Nephron progenitor cell (in vitro differentiated cells): ENCODE data around the gene INTS15.

ENCODE experiments used
- DNase-seq: peaks from one replicate; pipeline ENCODE4 v3.0.0; 2021
- H3K27ac Mint-ChIP-seq: 2 replicates; pipeline ENCODE4 v1.8.0; 2021; ENCODE audit warnings: mild to moderate bottlenecking, moderate library complexity, mixed read lengths
- H3K27me3 Mint-ChIP-seq: 2 replicates; pipeline ENCODE4 v1.8.0; 2021; ENCODE audit warnings: mild to moderate bottlenecking, low read depth, mixed read lengths; ENCODE audit not compliant: poor library complexity
- H3K36me3 Mint-ChIP-seq: 2 replicates; pipeline ENCODE4 v1.8.0; 2021; ENCODE audit warnings: low read depth, mixed read lengths
- H3K4me1 Mint-ChIP-seq: 2 replicates; pipeline ENCODE4 v1.8.0; 2021; ENCODE audit warnings: mixed read lengths
- H3K4me3 Mint-ChIP-seq: 2 replicates; pipeline ENCODE4 v1.8.0; 2021; ENCODE audit warnings: mild to moderate bottlenecking, moderate library complexity, mixed read lengths
- H3K9me3 Mint-ChIP-seq: 2 replicates; pipeline ENCODE4 v1.8.0; 2021; ENCODE audit warnings: mild to moderate bottlenecking, moderate library complexity, mixed read lengths
- CTCF ChIP-seq: fragments of 200-600 bp; sonication (generic); IDR thresholded peaks from 2 replicates; pipeline ENCODE4 v1.5.0; 2021; ENCODE audit warnings: antibody characterized with exemption

Gene INTS15

GRCh38 chr7:6649241-6649961 lies 59.6 kb downstream of the INTS15 start:
- Mint-ChIP-seq H3K4me1 (peaks cover 14% of the 10 kb centered on the region), H3K4me3 (no peak overlapping the region), H3K9me3 (peaks cover 24% of the 10 kb centered on the region), H3K27me3 (no peaks in the 10 kb centered on the region), H3K27ac (no peak overlapping the region), H3K36me3 (peaks cover 41% of the 10 kb centered on the region)
- TF ChIP-seq CTCF: no peak
- no peak for DNase-seq

- peaks cover 14% of the 10 kb centered on the region for H3K4me1 Mint-ChIP-seq
- no peak for TF ChIP-seq CTCF
- H3K27ac Mint-ChIP-seq: no peak overlapping the region
- peaks cover 39% of the 10 kb centered on the region for H3K36me3 Mint-ChIP-seq
- no peak overlapping the region for H3K4me3 Mint-ChIP-seq
- peaks cover 28% of the 10 kb centered on the region for H3K9me3 Mint-ChIP-seq
- no peak for DNase-seq
- H3K27me3 Mint-ChIP-seq: no peaks in the 10 kb centered on the region
Observed at GRCh38 chr7:6650086-6650485, 60.3 kb downstream of the INTS15 start.

GRCh38 chr7:6650521-6651011 lies 60.7 kb downstream of the INTS15 start:
- Mint-ChIP-seq H3K36me3 (peaks cover 42% of the 10 kb centered on the region), H3K9me3 (peaks cover 33% of the 10 kb centered on the region), H3K27me3 (no peaks in the 10 kb centered on the region), H3K4me3 (no peak overlapping the region), H3K4me1 (peaks cover 14% of the 10 kb centered on the region), H3K27ac (no peak overlapping the region)
- no peak for TF ChIP-seq CTCF
- DNase-seq: no peak

- peaks cover 44% of the 10 kb centered on the region for H3K36me3 Mint-ChIP-seq
- no peak for TF ChIP-seq CTCF
- no peak overlapping the region for H3K27ac Mint-ChIP-seq
- no peak overlapping the region for H3K4me3 Mint-ChIP-seq
- no peak for DNase-seq
- peaks cover 34% of the 10 kb centered on the region for H3K9me3 Mint-ChIP-seq
- H3K4me1 Mint-ChIP-seq: peaks cover 3% of the 10 kb centered on the region
- H3K27me3 Mint-ChIP-seq: no peaks in the 10 kb centered on the region
Observed at GRCh38 chr7:6651851-6652445, 62.1 kb downstream of the INTS15 start.

GRCh38 chr7:6652446-6653011 lies 62.7 kb downstream of the INTS15 start:
- H3K36me3 Mint-ChIP-seq: peaks cover 40% of the 10 kb centered on the region
- H3K9me3 Mint-ChIP-seq: peaks cover 34% of the 10 kb centered on the region
- no peak for TF ChIP-seq CTCF
- no peaks in the 10 kb centered on the region for H3K27me3 Mint-ChIP-seq
- DNase-seq: no peak
- no peaks in the 10 kb centered on the region for H3K4me1 Mint-ChIP-seq
- H3K4me3 Mint-ChIP-seq: no peak overlapping the region
- H3K27ac Mint-ChIP-seq: no peak overlapping the region
